ENCODE results near the gene HRG.

DNA sequence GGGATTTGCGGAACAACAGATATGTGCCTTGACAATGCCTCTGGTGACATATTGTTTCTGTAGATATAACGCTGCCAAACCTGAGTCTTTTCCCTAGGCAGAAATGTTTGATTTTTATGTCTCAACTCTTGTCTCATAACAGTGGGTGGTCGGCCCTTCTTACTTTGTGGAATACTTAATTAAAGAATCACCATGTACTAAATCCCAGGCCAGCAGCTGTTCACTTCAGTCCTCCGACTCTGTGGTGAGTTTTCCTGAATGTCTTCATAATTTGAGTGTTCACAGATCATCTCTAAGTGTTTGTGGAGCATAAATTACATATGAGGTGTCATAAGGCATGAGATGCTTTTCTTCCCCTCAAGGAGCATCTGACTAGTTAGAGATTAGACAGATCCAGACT lies 19.7 kb upstream of the HRG start:
- no peak for TF ChIP-seq POLR2AphosphoS5 (IDR thresholded peaks at IDR 0.05; ENCODE audit: low read depth, low read length)
- TF ChIP-seq, protein P1, sequence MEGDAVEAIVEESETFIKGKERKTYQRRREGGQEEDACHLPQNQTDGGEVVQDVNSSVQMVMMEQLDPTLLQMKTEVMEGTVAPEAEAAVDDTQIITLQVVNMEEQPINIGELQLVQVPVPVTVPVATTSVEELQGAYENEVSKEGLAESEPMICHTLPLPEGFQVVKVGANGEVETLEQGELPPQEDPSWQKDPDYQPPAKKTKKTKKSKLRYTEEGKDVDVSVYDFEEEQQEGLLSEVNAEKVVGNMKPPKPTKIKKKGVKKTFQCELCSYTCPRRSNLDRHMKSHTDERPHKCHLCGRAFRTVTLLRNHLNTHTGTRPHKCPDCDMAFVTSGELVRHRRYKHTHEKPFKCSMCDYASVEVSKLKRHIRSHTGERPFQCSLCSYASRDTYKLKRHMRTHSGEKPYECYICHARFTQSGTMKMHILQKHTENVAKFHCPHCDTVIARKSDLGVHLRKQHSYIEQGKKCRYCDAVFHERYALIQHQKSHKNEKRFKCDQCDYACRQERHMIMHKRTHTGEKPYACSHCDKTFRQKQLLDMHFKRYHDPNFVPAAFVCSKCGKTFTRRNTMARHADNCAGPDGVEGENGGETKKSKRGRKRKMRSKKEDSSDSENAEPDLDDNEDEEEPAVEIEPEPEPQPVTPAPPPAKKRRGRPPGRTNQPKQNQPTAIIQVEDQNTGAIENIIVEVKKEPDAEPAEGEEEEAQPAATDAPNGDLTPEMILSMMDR (IDR thresholded peaks at IDR 0.05): no peak

All from Panc1 (cell line).